OCI-LY1 (cell line): ENCODE data around the gene HYAL4.

Experiments
- CTCF ChIP-seq: fragments of 200-600 bp; sonication (generic), shearing (Covaris generic); IDR thresholded peaks from 2 replicates; pipeline ENCODE4 v1.5.1; 2017; ENCODE audit warnings: mild to moderate bottlenecking, antibody characterized with exemption, low read length, moderate library complexity, mixed read lengths
- EZH2 ChIP-seq: fragments of 200-600 bp; sonication (generic), shearing (Covaris generic); IDR thresholded peaks from 2 replicates; pipeline ENCODE4 v1.8.0; 2017; ENCODE audit warnings: borderline replicate concordance, mixed run types, mild to moderate bottlenecking, antibody characterized with exemption, low read length, moderate library complexity, mixed read lengths

GRCh38 chr7:123845823-123846216 is 851 bp downstream of the HYAL4 start:
- TF ChIP-seq CTCF (no peak), EZH2 (no peak)
